Stimulated activated CD4-positive, alpha-beta T cell treated with anti-CD3 and anti-CD28 coated beads, Interleukin-15, amount 100 ng/mL, for 1 hour (primary cell): ENCODE results near the gene ZNF732.
"Not testable (repeated sequence)": the region's sequence is repeated elsewhere in the genome, so short reads cannot be mapped to it uniquely, and the experiment has no call there.

ENCODE experiments used
- DNase-seq, 2 donors: peaks; one replicate each; pipeline ENCODE4 v3.0.0-alpha.2; 2020; ENCODE audit warnings: low read depth in 1 of 2, low spot score in 1 of 2

ZNF732 gene

GRCh38 chr4:253936-254756, 51.1 kb downstream of the ZNF732 start:
- DNase-seq, result no peak

DNA sequence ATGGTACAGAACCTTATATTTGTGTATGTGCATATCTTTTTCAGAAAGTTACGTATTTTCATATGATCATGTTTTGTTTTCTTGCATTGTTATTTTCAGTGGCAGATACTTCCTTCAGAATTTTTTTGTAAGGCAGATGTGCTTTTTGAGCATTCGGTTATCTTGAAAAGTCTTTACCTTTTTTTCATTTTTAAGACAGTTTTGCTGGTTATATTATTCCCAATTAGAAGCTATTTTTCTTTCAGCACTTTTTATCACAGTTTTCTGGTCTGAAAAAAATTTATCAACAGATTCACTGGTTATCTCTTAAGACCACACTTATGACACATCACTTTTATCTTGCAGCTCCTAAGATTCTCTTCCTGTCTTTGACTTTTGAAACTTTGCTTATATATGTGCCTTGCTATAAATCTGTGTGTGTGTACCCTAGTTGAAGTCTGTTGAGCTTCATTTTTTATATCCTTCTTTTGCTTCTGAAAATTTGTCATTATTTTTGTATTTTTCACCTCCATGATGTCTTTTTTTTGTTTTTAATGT, 53.1 kb downstream of the ZNF732 start:
- DNase-seq, result no peak

GRCh38 chr4:244471-244870, 60.8 kb downstream of the ZNF732 start:
- peak in 1 of 2 donors; percentile 8 for DNase-seq

DNA sequence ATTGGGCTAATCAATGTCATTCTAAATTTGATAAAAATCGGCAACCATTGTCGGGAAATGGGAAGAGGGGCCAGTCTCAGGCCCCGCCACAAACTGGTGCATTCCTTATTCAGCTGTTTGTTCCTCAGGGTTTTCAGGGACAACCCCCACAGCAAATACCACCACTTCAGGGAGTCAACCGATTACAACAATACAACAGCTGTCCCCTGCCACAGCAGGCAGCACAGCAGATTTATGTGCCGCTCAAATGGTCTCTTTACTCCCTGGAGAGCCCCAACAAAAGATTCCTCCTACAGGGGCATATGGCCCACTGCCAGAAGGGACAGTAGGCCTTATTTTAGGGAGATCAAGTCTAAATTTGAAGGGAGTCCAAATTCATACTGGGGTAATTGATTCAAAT, 61.8 kb downstream of the ZNF732 start:
- no peak for DNase-seq

GRCh38 chr4:242121-242848, 63.0 kb downstream of the ZNF732 start:
- DNase-seq, result peak; percentile 36

DNA sequence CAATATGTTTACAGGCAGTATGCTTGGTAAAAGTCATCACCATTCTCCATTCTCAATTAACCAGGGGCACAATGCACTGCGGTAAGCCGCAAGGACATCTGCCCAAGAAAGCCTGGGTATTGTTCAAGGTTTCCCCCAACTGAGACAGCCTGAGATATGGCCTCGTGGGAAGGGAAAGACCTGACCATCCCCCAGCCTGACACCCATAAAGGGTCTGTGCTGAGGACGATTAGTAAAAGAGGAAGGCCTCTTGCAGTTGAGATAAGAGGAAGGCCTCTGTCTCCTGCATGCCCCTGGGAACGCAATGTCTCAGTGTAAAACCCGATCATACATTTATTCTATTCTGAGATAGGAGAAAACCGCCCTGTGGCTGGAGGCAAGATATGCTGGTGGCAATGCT, 63.9 kb downstream of the ZNF732 start:
- DNase-seq, result not testable (repeated sequence)

- no peak for DNase-seq
Observed at GRCh38 chr4:236028-236427, 69.2 kb downstream of the ZNF732 start.

- no peak for DNase-seq
Observed at GRCh38 chr4:234178-234577, 71.1 kb downstream of the ZNF732 start.

DNA sequence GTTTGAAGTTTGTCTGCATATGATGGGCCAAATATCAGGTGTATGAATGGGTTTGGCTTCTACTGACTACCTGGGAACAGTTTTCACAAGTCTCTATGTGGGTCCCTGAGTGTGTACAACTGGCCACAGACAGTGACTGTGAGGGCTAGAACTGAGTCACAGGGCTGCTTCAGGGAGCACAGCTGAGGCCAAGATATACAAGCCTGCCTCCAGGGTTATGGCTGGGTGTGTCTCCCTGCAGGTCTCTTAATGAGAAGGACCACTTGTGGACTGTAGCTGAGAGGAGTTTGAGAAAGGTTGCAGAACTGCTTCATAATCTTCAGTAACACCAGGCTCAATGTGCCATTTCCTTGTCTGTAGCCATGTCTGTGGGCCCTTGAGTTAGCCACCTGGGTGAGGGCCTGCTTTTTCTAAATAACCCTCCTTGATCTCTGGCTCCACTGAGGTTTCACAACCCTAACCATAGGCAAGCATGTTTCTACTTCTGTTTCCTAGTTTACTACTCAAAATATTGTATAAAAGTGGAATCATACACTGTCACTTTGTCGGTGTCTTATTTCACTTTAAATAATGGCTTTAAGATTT, 81.3 kb downstream of the ZNF732 start:
- no peak for DNase-seq
